IMR-90 (cell line): Measurements from ENCODE around the gene ANKRD53. TPM values are rescaled to one million over a fixed set of nuclear protein-coding genes. Genes with fewer than 3 reads are reported as not detected.

Source experiments
- ATAC-seq: fragments of 200-7000 bp; cut with Tn5 transposase; 2 replicates; pipeline ENCODE4 v1.9.1; 2020; ENCODE audit warnings: low read depth, mild to moderate bottlenecking, moderate library complexity
- BruUV-seq: library from RNA; stranded (reverse); fragments of 400-500 nt; replicated peaks from 2 replicates; lab custom pipeline; 2021; lab: Mats Ljungman, UMichigan
- CTCF ChIA-PET: fragments of 300-600 bp; formaldehyde crosslinking; extraction: SDS; loops from one replicate; lab custom pipeline; 2021; ENCODE audit warnings: antibody characterized with exemption; lab: Yijun Ruan, JAX
- POLR2A ChIA-PET: fragments of 300-600 bp; sonication (Branson Sonifier 250); formaldehyde crosslinking; loops from one replicate; lab custom pipeline; 2022; ENCODE audit warnings: antibody characterized with exemption; ENCODE audit not compliant: unreplicated experiment; lab: Charles Lee
- DNase-seq: peaks from one replicate; pipeline ENCODE4 v3.0.0; 2013
- H2AFZ ChIP-seq: replicated peaks from 2 replicates; pipeline ENCODE3; 2013; ENCODE audit warnings: low read length, mild to moderate bottlenecking; ENCODE audit not compliant: poor library complexity
- H2AK5ac ChIP-seq: 2 replicates; pipeline ENCODE4 v1.6.1; 2013; ENCODE audit warnings: low read depth, low read length, inconsistent platforms
- H2AK9ac ChIP-seq: replicated peaks from 2 replicates; pipeline ENCODE3; 2013; ENCODE audit warnings: mild to moderate bottlenecking, low read depth, low read length, moderate library complexity; ENCODE audit not compliant: poor library complexity
- H2BK120ac ChIP-seq: 2 replicates; pipeline ENCODE4 v1.6.1; 2013; ENCODE audit warnings: low read depth, low read length, inconsistent platforms
- H2BK15ac ChIP-seq: 3 replicates; pipeline ENCODE4 v1.6.1; 2013; ENCODE audit warnings: low read depth, low read length, inconsistent platforms
- H2BK20ac ChIP-seq: 2 replicates; pipeline ENCODE4 v1.6.1; 2013; ENCODE audit warnings: low read depth, mild to moderate bottlenecking, inconsistent platforms, low read length, moderate library complexity
- H2BK5ac ChIP-seq: 2 replicates; pipeline ENCODE4 v1.6.1; 2013; ENCODE audit warnings: mild to moderate bottlenecking, low read depth, low read length, inconsistent platforms; ENCODE audit not compliant: poor library complexity, severe bottlenecking
- H3K14ac ChIP-seq: replicated peaks from 2 replicates; pipeline ENCODE4 v1.6.1; 2013; ENCODE audit warnings: low read depth, low read length, inconsistent platforms
- H3K18ac ChIP-seq: 2 replicates; pipeline ENCODE4 v1.6.1; 2013; ENCODE audit warnings: low read depth, low read length, control low read depth
- H3K23ac ChIP-seq: 2 replicates; pipeline ENCODE4 v1.6.1; 2013; ENCODE audit warnings: low read depth, low read length, inconsistent platforms
- H3K27ac ChIP-seq: 2 replicates; pipeline ENCODE4 v1.5.1; 2013; ENCODE audit warnings: mild to moderate bottlenecking, control low read depth, low read length; ENCODE audit not compliant: insufficient read depth
- H3K27me3 ChIP-seq: 2 replicates; pipeline ENCODE4 v1.6.1; 2013; ENCODE audit warnings: low read length; ENCODE audit not compliant: control insufficient read depth, insufficient read depth
- H3K36me3 ChIP-seq: 2 replicates; pipeline ENCODE4 v1.6.1; 2013; ENCODE audit warnings: low read length, mixed read lengths; ENCODE audit not compliant: control insufficient read depth, insufficient read depth
- H3K4ac ChIP-seq: 2 replicates; pipeline ENCODE4 v1.6.1; 2013; ENCODE audit warnings: low read depth, low read length, inconsistent platforms
- H3K4me1 ChIP-seq: 2 replicates; pipeline ENCODE4 v1.6.1; 2013; ENCODE audit warnings: low read length, mixed read lengths; ENCODE audit not compliant: control insufficient read depth, insufficient read depth
- H3K4me2 ChIP-seq: 2 replicates; pipeline ENCODE4 v1.6.1; 2013; ENCODE audit warnings: low read depth, mild to moderate bottlenecking, control low read depth, low read length, moderate library complexity
- H3K4me3 ChIP-seq: 2 replicates; pipeline ENCODE4 v1.5.1; 2013; ENCODE audit warnings: low read depth, mild to moderate bottlenecking, control low read depth, low read length, moderate library complexity; ENCODE audit not compliant: insufficient read depth
- H3K56ac ChIP-seq: 2 replicates; pipeline ENCODE4 v1.6.1; 2013; ENCODE audit warnings: low read length, inconsistent platforms; ENCODE audit not compliant: insufficient read depth; ENCODE audit errors: extremely low read depth
- H3K79me1 ChIP-seq, 2 experiments: 2 replicates each; pipeline ENCODE4 v1.6.1; 2013; ENCODE audit warnings: low read length in 2 of 2, inconsistent platforms in 1 of 2, low read depth in 1 of 2
- H3K9ac ChIP-seq: 2 replicates; pipeline ENCODE4 v1.6.1; 2013; ENCODE audit warnings: low read depth, low read length, control low read depth
- H3K9me1 ChIP-seq: 2 replicates; pipeline ENCODE4 v1.6.1; 2013; ENCODE audit warnings: low read length, inconsistent platforms; ENCODE audit not compliant: insufficient read depth
- H3K9me3 ChIP-seq: 2 replicates; pipeline ENCODE4 v1.6.1; 2013; ENCODE audit warnings: low read length; ENCODE audit not compliant: control insufficient read depth, insufficient read depth
- H4K20me1 ChIP-seq: 2 replicates; pipeline ENCODE4 v1.6.1; 2013; ENCODE audit warnings: low read length, inconsistent platforms; ENCODE audit not compliant: insufficient read depth
- H4K5ac ChIP-seq: 2 replicates; pipeline ENCODE4 v1.6.1; 2013; ENCODE audit warnings: mild to moderate bottlenecking, low read depth, low read length, control low read depth
- H4K8ac ChIP-seq, 2 experiments: 2 replicates each; pipeline ENCODE4 v1.6.1; 2013; ENCODE audit warnings: low read depth in 2 of 2, low read length in 2 of 2, control low read depth in 1 of 2, inconsistent platforms in 1 of 2
- H4K91ac ChIP-seq: 2 replicates; pipeline ENCODE4 v1.6.1; 2013; ENCODE audit warnings: low read depth, low read length, inconsistent platforms; ENCODE audit not compliant: insufficient read depth
- BHLHE40 ChIP-seq: fragments of 150-350 bp; IDR thresholded peaks from 2 replicates; pipeline ENCODE4 v1.6.1; 2016; ENCODE audit warnings: mild to moderate bottlenecking, low read depth, low read length
- CEBPB ChIP-seq: IDR thresholded peaks from 2 replicates; pipeline ENCODE4 v1.6.1; 2012; ENCODE audit warnings: low read depth, low read length, improper control_type of control experiment
- CHD1 ChIP-seq: IDR thresholded peaks from 2 replicates; pipeline ENCODE4 v1.6.1; 2012; ENCODE audit warnings: low read depth, low read length, improper control_type of control experiment
- ELK1 ChIP-seq: fragments of 150-350 bp; IDR thresholded peaks from 2 replicates; pipeline ENCODE4 v1.6.1; 2016; ENCODE audit warnings: low read depth, mild to moderate bottlenecking, low read length, moderate library complexity, borderline replicate concordance
- FOS ChIP-seq: fragments of 150-350 bp; IDR thresholded peaks from 2 replicates; pipeline ENCODE4 v1.6.1; 2016; ENCODE audit warnings: low read depth, low read length
- MAFK ChIP-seq: IDR thresholded peaks from 2 replicates; pipeline ENCODE4 v1.6.1; 2012; ENCODE audit warnings: low read depth, low read length, improper control_type of control experiment
- MAZ ChIP-seq: IDR thresholded peaks from 2 replicates; pipeline ENCODE4 v1.6.1; 2012; ENCODE audit warnings: low read depth, mild to moderate bottlenecking, low read length, improper control_type of control experiment, moderate library complexity, borderline replicate concordance
- MXI1 ChIP-seq: IDR thresholded peaks from 2 replicates; pipeline ENCODE4 v1.6.1; 2012; ENCODE audit warnings: low read depth, mild to moderate bottlenecking, low read length, moderate library complexity, borderline replicate concordance
- NFE2L2 ChIP-seq: fragments of 150-350 bp; IDR thresholded peaks from 2 replicates; pipeline ENCODE4 v1.6.1; 2016; ENCODE audit warnings: low read depth, mild to moderate bottlenecking, low read length
- POLR2A ChIP-seq: IDR thresholded peaks from 2 replicates; pipeline ENCODE4 v1.6.1; 2012; ENCODE audit warnings: mild to moderate bottlenecking, low read depth, low read length
- RAD21 ChIP-seq: IDR thresholded peaks from 2 replicates; pipeline ENCODE4 v1.6.1; 2012; ENCODE audit warnings: low read length, improper control_type of control experiment
- RCOR1 ChIP-seq: IDR thresholded peaks from 2 replicates; pipeline ENCODE4 v1.6.1; 2012; ENCODE audit warnings: mild to moderate bottlenecking, low read length, improper control_type of control experiment; ENCODE audit not compliant: insufficient replicate concordance
- RFX5 ChIP-seq: IDR thresholded peaks from 2 replicates; pipeline ENCODE4 v1.8.0; 2012; ENCODE audit warnings: low read depth, mild to moderate bottlenecking, low read length, moderate library complexity
- SMC3 ChIP-seq: fragments of 150-350 bp; IDR thresholded peaks from 2 replicates; pipeline ENCODE4 v1.6.1; 2016; ENCODE audit warnings: low read depth, mild to moderate bottlenecking, antibody characterized with exemption, low read length, moderate library complexity
- WGBS, 2 experiments: methylation state at CpG; one replicate each; pipeline versions ENCODE4 v1.1.5 to v1.1.7; 2013; ENCODE audit warnings: missing lambda C conversion rate in 2 of 2; ENCODE audit not compliant: insufficient read length in 1 of 2; ENCODE audit errors: extremely low coverage in 2 of 2; 5-methylcytosine and 5-hydroxymethylcytosine counted together
- dilution Hi-C: fragments of 300-500 bp; cut with HindIII; formaldehyde crosslinking; loops from one replicate; pipeline ENCODE4 v1.14.3; 2018; ENCODE audit warnings: low sequenced_read_pairs; ENCODE audit not compliant: unreplicated experiment
- in situ Hi-C: fragments of 300-500 bp; cut with MboI; formaldehyde crosslinking; loops from 3 replicates; pipeline ENCODE4 v1.14.3; 2019; ENCODE audit warnings: low sequenced_read_pairs, inconsistent platforms, mixed read lengths
- intact Hi-C: fragments of 100-400 bp; cut with micrococcal nuclease; formaldehyde crosslinking; loops from 2 replicates; pipeline ENCODE4 v1.10.0; 2022
- polyA plus RNA-seq, 3 experiments: library from polyadenylated mRNA; depleted of rRNA; stranded (reverse); fragments of >200 nt; gene quantifications; 2 replicates each; pipeline ENCODE4 v1.2.3, GENCODE V29; 2012; ENCODE audit warnings: low replicate concordance in 1 of 3
- total RNA-seq: library from RNA; depleted of rRNA; stranded (reverse); fragments of >200 nt; gene quantifications from 2 replicates; pipeline ENCODE4 v1.2.3, GENCODE V29; 2012
- TF ChIP-seq, protein P1 (sequence below): conservative IDR thresholded peaks from 2 replicates; pipeline ENCODE4 v1.5.1; 2012; ENCODE audit warnings: mild to moderate bottlenecking, low read depth, low read length, improper control_type of control experiment

ANKRD53 gene
- total and polyA plus RNA-seq, 2 of the 4 experiments (the other 2 are of a cell fraction) = 0.54 to 1.0 TPM

DNA sequence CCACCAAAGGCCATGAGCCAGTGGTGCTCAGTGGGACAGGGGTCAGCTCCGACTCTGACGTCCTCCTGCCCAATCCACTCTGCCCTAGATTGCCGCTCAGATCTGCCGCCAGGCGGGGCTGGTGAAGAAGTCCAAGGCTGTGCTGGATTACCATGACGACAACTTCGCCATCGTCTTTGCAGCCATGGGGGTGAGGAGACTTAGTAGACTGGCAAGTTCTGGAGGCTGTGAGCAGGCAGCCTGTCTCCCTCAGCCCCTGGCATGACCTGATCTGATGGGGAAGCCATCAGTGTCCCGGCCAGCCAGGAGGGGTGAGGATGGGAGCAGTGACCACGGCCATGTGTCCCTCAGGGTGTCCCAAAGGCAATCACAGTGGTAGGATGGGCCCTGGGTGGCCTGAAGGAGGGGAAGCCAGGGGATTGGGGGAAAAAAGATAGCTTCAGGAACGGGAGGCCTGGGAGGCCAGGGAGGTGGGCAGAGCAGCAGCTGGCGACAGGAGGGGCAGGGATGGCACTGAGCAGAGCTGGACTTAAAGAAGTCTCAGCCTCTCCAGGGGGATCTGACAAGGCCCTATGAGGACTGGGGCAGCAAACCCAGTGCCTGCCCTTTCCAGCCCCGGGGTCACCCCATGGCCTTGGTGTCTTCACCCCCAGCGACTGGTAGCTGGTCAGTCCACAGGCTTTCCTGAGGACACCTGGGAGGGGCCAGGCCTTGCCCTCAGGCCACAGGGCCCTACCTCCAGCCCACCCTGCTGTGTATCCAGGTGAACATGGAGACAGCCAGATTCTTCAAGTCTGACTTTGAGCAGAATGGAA lies 17.4 kb upstream of the ANKRD53 start (continued):
- TF ChIP-seq CEBPB = no peak

GRCh38 chr2:70961648-70961994 lies 16.8 kb upstream of the ANKRD53 start:
- no peaks in the 10 kb centered on the region for H4K20me1 ChIP-seq
- no peak overlapping the region for H2BK120ac ChIP-seq
- H2AK9ac ChIP-seq = no peak overlapping the region
- H2BK5ac ChIP-seq = no peak overlapping the region
- H3K23ac ChIP-seq = no peak overlapping the region
- POLR2A ChIA-PET = no interaction called here
- H2AFZ ChIP-seq = no peak overlapping the region
- no peak overlapping the region for H4K8ac ChIP-seq
- no peak overlapping the region for H3K9ac ChIP-seq
- no peak overlapping the region for H2BK15ac ChIP-seq
- intact Hi-C loops (no loop called here), dilution Hi-C loops (no loop called here), in situ Hi-C loops (no loop called here)
- H2AK5ac ChIP-seq = no peak overlapping the region
- no peaks in the 10 kb centered on the region for H3K9me3 ChIP-seq
- no peaks in the 10 kb centered on the region for H3K4me1 ChIP-seq
- CTCF ChIA-PET = interaction anchor here (1.5 kb wide), 1 partner anchor 13 kb away, joined by 5 read pairs; no protein-coding TSS in a partner anchor
- ATAC-seq = no peak
- H3K4me3 ChIP-seq = no peak overlapping the region
- no peak for TF ChIP-seq MXI1
- no peak for TF ChIP-seq MAZ
- TF ChIP-seq BHLHE40 = no peak
- no peak for TF ChIP-seq RAD21
- no peak for TF ChIP-seq FOS
- no peak for TF ChIP-seq SMC3
- no peak for TF ChIP-seq RCOR1
- TF ChIP-seq CHD1 = no peak
- no peak for TF ChIP-seq RFX5
- no peak for TF ChIP-seq MAFK
- TF ChIP-seq, protein P1, sequence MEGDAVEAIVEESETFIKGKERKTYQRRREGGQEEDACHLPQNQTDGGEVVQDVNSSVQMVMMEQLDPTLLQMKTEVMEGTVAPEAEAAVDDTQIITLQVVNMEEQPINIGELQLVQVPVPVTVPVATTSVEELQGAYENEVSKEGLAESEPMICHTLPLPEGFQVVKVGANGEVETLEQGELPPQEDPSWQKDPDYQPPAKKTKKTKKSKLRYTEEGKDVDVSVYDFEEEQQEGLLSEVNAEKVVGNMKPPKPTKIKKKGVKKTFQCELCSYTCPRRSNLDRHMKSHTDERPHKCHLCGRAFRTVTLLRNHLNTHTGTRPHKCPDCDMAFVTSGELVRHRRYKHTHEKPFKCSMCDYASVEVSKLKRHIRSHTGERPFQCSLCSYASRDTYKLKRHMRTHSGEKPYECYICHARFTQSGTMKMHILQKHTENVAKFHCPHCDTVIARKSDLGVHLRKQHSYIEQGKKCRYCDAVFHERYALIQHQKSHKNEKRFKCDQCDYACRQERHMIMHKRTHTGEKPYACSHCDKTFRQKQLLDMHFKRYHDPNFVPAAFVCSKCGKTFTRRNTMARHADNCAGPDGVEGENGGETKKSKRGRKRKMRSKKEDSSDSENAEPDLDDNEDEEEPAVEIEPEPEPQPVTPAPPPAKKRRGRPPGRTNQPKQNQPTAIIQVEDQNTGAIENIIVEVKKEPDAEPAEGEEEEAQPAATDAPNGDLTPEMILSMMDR = no peak
- TF ChIP-seq NFE2L2 = no peak
- no peak for TF ChIP-seq CEBPB
- TF ChIP-seq POLR2A = no peak
- no peak for TF ChIP-seq ELK1
- H4K5ac ChIP-seq = no peak overlapping the region
- no peak overlapping the region for H2BK20ac ChIP-seq
- H3K27me3 ChIP-seq = peaks cover 5% of the 10 kb centered on the region; the same call in 1 of the 2 replicates
- H4K91ac ChIP-seq = no peak overlapping the region
- no CpG with 5 or more reads among the region's 4 CpGs for WGBS, 2 experiments
- H3K79me1 ChIP-seq = no peaks in the 10 kb centered on the region
- no peak overlapping the region for H3K14ac ChIP-seq
- no TSS peak for BruUV-seq
- H3K36me3 ChIP-seq = no peaks in the 10 kb centered on the region
- no peak for DNase-seq
- no peak overlapping the region for H3K56ac ChIP-seq
- no peak overlapping the region for H3K18ac ChIP-seq
- no peak overlapping the region for H3K4me2 ChIP-seq
- no peaks in the 10 kb centered on the region for H3K9me1 ChIP-seq
- no peak overlapping the region for H3K4ac ChIP-seq
- no peak overlapping the region for H3K27ac ChIP-seq
